ENCODE results near the gene CELF2.

- TF ChIP-seq CTCF (IDR thresholded peaks at IDR 0.05 in 4 of 5, conservative IDR thresholded peaks at IDR 0.05 in 1 of 5) (no peak), POLR2A (IDR thresholded peaks at IDR 0.05) (no peak)
Observed at GRCh38 chr10:11065567-11065966, 47.9 kb downstream of the CELF2 start.
